IPS-18a (cell line): ENCODE measurements around the gene SMYD3.

Experiments used
- H3K27ac ChIP-seq: one replicate; pipeline ENCODE4 v1.5.1; 2013; ENCODE audit warnings: low read length
- H3K27me3 ChIP-seq: one replicate; pipeline ENCODE4 v1.6.1; 2013; ENCODE audit warnings: mild to moderate bottlenecking, low read length; ENCODE audit not compliant: control insufficient read depth, insufficient read depth
- H3K36me3 ChIP-seq: one replicate; pipeline ENCODE4 v1.6.1; 2013; ENCODE audit warnings: low read depth, low read length; ENCODE audit not compliant: control insufficient read depth
- H3K4me1 ChIP-seq: one replicate; pipeline ENCODE4 v1.6.1; 2013; ENCODE audit warnings: low read depth, low read length; ENCODE audit not compliant: control insufficient read depth
- H3K4me3 ChIP-seq: one replicate; pipeline ENCODE4 v1.5.1; 2013; ENCODE audit warnings: low read length
- H3K9ac ChIP-seq: one replicate; pipeline ENCODE4 v1.6.1; 2013; ENCODE audit warnings: mild to moderate bottlenecking, low read length, moderate library complexity
- H3K9me3 ChIP-seq: one replicate; pipeline ENCODE4 v1.6.1; 2013; ENCODE audit warnings: low read depth, low read length; ENCODE audit not compliant: control insufficient read depth

Gene SMYD3

DNA sequence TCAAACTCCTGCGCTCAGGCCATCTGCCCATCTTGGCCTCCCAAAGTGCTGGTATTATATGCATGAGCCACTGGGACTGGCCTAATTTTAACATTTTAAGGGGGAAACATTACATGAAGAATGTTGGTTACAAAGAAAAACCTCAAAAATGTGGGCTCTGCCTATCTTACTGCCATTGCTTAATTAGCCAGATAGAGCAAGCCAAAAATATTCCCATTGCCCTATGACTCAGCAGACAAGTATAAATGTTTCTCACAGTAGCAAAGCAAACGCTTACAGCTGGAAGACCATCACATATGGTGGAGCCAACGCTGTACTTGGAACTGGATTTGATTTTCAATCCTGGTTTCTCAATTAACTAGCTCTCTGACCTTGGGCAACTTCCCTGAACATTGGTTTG lies 502.0 kb downstream of the SMYD3 start:
- Histone ChIP-seq H3K27ac (no peak overlapping the region), H3K4me1 (no peaks in the 10 kb centered on the region), H3K36me3 (no peaks in the 10 kb centered on the region), H3K9me3 (no peaks in the 10 kb centered on the region), H3K9ac (no peak overlapping the region), H3K4me3 (no peak overlapping the region), H3K27me3 (no peaks in the 10 kb centered on the region)

DNA sequence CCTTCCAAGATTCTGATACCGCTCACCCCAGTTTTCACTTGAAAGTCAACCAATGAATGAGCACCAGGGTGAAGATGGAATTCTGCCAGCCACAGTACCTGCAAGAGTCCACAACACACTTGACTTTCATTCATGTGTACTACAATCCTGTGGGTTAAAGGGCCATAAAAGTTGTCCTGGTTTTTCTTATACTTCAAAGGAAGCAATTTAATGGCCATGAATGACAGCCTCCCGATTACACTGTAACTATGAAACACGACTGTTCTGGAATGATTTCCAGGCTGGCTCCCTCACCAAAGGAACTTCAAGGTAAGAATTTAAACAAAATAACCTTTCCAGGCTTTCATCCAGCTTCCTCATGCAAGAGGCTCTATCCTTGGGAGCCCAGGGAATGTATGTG lies 502.8 kb downstream of the SMYD3 start:
- Histone ChIP-seq H3K9ac (no peak overlapping the region), H3K27ac (no peak overlapping the region), H3K27me3 (no peaks in the 10 kb centered on the region), H3K4me1 (no peaks in the 10 kb centered on the region), H3K36me3 (no peaks in the 10 kb centered on the region), H3K9me3 (no peaks in the 10 kb centered on the region), H3K4me3 (no peak overlapping the region)

DNA sequence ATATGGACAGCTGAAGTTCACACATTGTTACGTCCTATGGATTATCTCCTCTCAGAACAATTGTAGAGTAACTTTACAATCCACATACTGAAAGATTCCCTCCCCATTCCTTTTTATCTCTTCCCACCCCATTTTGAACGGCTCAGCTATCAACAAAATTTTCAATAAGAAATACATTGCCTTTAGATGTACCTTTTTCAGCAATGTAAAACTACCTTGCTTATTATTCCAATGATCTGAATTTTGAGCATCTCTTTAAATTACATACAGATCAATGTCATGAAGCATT lies 503.7 kb downstream of the SMYD3 start:
- H3K9ac ChIP-seq: no peak overlapping the region
- H3K4me3 ChIP-seq: no peak overlapping the region
- no peaks in the 10 kb centered on the region for H3K9me3 ChIP-seq
- no peak overlapping the region for H3K27ac ChIP-seq
- H3K4me1 ChIP-seq: no peaks in the 10 kb centered on the region
- H3K36me3 ChIP-seq: no peaks in the 10 kb centered on the region
- no peaks in the 10 kb centered on the region for H3K27me3 ChIP-seq

DNA sequence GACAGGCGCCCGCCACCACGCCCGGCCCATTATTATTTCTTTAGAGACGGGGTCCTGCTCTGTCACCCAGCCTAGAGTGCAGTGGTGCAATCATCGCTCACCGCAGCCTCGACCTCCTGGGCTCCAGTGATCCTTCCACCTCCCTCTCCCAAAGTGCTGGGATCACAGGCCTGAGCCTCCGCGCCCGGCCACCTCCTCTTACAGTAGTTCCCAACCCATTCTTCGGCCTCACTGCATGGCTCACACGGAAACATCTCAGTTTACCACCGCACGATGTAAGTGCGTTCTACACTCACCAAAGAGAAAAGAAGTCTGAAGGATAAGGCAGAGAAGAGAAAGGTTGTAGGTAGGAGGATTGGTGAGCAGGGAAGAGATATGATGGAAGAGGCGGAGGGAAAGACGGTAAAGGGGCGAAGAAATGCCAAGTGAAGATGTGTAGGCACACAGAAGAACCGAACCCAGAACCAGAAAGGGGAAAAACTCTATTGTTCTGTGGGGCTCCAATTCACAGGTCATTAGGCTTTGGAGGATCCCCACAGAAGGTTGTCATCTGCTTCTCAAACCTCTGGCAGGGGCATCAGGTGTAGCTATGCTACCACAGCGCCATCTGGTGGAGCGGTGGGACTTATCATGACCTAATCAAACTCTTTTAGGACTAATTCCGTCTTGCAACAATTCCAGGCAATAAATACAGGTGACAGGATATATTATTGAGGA lies 504.2 kb downstream of the SMYD3 start:
- Histone ChIP-seq H3K36me3 (no peaks in the 10 kb centered on the region), H3K9ac (no peak overlapping the region), H3K4me1 (no peaks in the 10 kb centered on the region), H3K4me3 (no peak overlapping the region), H3K27me3 (no peaks in the 10 kb centered on the region), H3K27ac (no peak overlapping the region), H3K9me3 (no peaks in the 10 kb centered on the region)

DNA sequence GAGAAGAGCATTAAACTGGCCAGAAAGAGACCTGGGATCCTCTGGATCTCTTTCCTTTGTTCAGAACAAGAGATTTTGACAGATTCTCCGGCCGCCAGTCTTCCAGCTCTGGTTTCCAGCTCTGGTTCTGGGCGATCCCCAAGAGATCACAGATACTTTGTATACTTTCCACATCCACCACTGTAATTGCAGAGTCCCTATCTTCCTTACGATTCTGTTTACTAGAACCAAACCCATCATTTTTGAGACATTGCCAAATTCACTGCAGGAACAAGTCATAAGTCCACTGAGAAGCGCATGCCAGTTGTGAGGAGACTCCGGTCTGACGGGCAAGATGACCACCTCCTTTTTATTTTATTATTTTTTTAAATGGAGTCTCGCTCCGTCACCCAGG lies 505.2 kb downstream of the SMYD3 start:
- H3K9ac ChIP-seq: no peak overlapping the region
- H3K36me3 ChIP-seq: no peaks in the 10 kb centered on the region
- no peak overlapping the region for H3K27ac ChIP-seq
- H3K4me3 ChIP-seq: no peak overlapping the region
- no peaks in the 10 kb centered on the region for H3K27me3 ChIP-seq
- H3K9me3 ChIP-seq: no peaks in the 10 kb centered on the region
- H3K4me1 ChIP-seq: peaks cover 3% of the 10 kb centered on the region

DNA sequence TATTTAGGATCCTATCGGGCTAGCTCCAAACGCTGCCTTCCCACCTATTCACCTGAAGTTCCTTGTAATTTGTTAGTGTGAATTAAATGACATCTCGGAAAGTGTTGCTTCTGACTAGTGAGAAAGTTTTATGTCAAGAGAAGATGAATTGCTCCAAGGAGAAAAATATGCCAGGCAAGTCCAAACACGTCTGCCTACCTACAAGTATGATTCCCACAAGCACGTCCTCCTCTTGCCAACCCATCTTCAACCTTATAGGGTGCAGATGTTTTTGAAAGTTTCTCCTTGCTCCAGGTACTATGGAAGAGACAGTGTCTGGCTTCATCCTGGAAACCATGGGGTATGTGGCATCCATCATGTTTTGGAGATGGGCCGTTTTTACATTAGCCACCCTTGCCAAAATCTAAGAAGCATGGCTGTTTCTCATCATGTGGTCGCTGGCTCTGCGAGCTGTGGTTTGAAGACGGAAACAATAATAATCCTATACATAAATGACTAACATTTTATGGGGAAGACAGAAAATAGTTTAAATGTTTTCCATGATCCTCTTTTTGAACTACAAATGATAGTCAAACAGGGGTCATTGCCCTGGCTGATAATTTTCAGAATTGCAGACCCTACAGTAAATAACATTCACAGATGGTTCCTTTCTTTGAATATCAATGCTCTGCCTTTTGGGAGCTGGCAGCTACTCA lies 505.8 kb downstream of the SMYD3 start:
- no peaks in the 10 kb centered on the region for H3K36me3 ChIP-seq
- H3K4me1 ChIP-seq: peaks cover 5% of the 10 kb centered on the region
- no peaks in the 10 kb centered on the region for H3K27me3 ChIP-seq
- no peak overlapping the region for H3K4me3 ChIP-seq
- no peaks in the 10 kb centered on the region for H3K9me3 ChIP-seq
- H3K27ac ChIP-seq: no peak overlapping the region
- no peak overlapping the region for H3K9ac ChIP-seq

DNA sequence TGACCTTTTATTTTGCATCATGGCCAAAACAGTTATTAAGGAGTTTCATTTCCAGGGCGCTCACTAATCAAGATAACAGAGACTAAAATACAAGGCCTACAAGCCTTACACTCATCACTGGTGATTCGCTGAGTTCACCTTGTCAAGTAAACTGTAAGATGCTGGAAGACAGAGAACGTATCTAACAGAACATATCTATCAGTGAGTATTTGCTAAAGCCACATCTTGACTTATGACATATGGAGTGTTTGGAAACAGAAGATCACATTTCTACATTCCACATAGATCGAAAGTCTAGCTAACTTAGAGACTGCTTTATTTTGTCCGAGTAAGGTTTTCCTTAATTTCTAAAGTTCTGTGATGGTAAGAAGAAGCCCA lies 506.5 kb downstream of the SMYD3 start:
- Histone ChIP-seq H3K27me3 (no peaks in the 10 kb centered on the region), H3K36me3 (no peaks in the 10 kb centered on the region), H3K4me3 (no peak overlapping the region), H3K4me1 (peaks cover 5% of the 10 kb centered on the region), H3K27ac (no peak overlapping the region), H3K9ac (no peak overlapping the region), H3K9me3 (no peaks in the 10 kb centered on the region)

DNA sequence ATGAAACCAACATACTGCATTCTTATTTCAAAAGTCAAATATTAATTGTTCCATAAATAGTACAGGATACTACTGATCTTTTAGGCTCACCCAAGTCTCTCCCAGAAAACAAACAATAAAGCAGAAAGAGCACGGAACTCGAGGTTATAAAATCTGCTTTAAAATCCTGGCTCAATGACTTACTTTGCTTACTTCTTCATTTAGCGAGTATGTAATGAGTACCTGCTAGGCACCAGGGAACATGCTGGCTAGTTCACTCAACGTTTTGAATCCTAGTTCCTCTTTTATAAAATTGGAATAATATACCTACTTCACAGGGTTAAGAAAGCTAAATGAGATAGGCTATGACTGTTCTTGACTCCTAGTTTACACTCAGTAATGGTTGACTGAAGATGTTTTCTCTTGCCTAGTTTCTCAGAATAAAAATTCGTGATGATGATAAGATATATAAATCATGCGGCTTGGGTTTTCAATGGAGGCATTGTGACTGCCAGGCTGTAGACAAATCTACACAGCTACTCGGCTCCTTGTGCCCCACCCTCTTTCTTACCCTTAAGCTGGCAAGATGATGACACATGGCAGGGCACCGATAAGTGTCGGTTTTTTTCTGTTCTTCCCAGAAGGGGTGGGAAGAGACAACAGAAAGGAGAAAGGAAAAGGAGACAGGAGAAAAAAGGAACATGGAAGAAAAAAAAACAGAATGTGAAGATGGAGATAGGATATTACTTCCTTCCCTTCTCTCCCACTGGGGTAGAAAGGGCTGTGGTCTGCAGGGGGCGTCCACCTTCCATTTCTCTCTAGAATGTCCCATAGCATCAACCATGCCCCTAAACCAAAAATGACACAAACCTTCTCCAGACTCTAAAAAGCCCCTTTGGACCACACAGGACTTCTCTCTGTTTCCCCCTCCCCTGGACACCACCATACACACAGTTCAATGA lies 507.1 kb downstream of the SMYD3 start:
- H3K36me3 ChIP-seq: no peaks in the 10 kb centered on the region
- H3K9ac ChIP-seq: no peak overlapping the region
- H3K27me3 ChIP-seq: no peaks in the 10 kb centered on the region
- H3K4me1 ChIP-seq: peaks cover 5% of the 10 kb centered on the region
- no peak overlapping the region for H3K4me3 ChIP-seq
- no peaks in the 10 kb centered on the region for H3K9me3 ChIP-seq
- no peak overlapping the region for H3K27ac ChIP-seq

DNA sequence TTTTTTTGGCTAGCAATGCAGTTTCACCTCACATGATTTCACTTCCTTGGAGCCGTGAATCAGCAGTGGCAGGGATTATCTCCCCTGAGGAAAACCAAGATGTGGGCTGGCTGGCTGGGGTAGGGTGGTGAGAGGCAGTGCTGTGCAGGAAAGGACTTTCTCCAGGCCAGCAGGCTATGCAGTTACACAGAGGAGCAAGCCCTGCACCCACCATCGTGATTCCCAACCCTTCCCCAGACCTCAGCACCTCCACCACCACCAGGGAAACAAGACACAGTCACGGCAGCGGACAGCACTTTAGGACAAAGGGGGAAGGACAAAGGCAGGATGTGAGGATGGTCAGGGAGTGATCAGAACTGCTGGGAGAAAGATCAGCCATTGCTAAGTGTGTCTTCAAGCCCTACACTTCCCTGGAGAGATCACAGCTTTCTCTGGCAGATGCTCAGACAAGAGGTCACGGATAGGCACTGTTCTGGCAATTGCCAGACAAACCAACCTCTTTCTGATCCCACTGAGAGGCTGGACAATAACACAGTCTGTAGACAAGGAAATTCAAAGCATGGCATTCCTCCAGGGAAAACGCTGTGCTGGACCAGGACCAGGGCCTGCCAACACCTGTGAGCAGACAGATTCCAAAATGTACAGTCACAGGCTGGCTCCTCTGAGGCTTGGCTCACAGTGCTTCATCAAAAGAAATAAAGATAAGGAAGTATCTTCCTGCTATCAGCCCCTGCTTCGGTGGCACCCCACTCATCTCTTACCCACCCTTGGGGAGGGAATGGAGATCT lies 509.4 kb downstream of the SMYD3 start:
- Histone ChIP-seq H3K4me3 (no peak overlapping the region), H3K27ac (no peak overlapping the region), H3K27me3 (no peaks in the 10 kb centered on the region), H3K4me1 (peaks cover 5% of the 10 kb centered on the region), H3K9me3 (no peaks in the 10 kb centered on the region), H3K9ac (no peak overlapping the region), H3K36me3 (no peaks in the 10 kb centered on the region)

DNA sequence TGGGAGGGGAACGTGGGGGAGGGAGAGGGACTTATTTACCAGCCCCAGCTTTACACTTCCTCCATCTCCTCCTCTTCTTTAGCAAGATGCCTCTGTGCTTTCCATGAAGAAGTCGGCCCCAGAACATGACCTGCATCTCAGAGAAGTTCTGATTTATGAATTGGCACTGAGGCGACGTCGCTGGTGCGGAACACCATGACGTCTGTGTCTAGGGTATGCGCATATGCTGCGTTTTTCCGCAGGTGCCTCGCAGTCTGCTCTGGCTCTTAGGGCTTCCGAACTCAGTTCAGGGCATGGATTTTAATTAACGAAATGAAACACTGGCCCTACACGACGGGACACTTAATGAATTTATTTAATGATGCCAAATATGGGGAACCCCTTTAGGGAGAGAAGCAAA lies 510.3 kb downstream of the SMYD3 start:
- Histone ChIP-seq H3K27ac (no peak overlapping the region), H3K9me3 (no peaks in the 10 kb centered on the region), H3K9ac (no peak overlapping the region), H3K4me3 (no peak overlapping the region), H3K4me1 (peaks cover 5% of the 10 kb centered on the region), H3K27me3 (no peaks in the 10 kb centered on the region), H3K36me3 (no peaks in the 10 kb centered on the region)

DNA sequence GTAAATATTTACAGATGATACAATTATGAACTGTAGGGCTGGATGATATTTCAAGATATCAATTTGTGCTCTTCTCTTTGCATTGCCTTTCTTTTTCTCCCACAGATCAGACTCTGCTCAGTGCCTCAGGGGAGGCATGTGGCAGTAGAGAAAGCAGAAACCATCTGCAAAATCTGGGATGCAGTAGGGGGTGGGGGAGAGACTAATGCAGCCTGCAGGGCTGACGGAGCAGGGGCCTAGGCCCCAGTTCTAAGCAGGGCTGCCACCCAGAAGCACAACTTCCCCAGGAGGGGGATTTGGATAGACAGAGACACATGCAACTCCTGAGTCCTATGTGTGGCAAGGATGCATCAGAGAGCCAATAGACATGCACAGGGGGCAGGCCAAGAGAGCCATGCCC lies 511.6 kb downstream of the SMYD3 start:
- H3K9ac ChIP-seq: no peak overlapping the region
- no peak overlapping the region for H3K4me3 ChIP-seq
- H3K4me1 ChIP-seq: peaks cover 5% of the 10 kb centered on the region
- no peak overlapping the region for H3K27ac ChIP-seq
- no peaks in the 10 kb centered on the region for H3K27me3 ChIP-seq
- no peaks in the 10 kb centered on the region for H3K9me3 ChIP-seq
- no peaks in the 10 kb centered on the region for H3K36me3 ChIP-seq
